Pancreas (tissue), 10 donors: ENCODE data around the gene ZNF784. TPM values are rescaled to one million over a fixed set of nuclear protein-coding genes. Genes with fewer than 3 reads are reported as not detected.
A peak's percentile ranks its signal among the peaks of the same experiment; 100 is the strongest.

Source experiments
- ATAC-seq, 4 donors: fragments of 200-7000 bp; cut with Tn5 transposase; one replicate each; pipeline versions ENCODE4 v1.8.0 to v1.9.1; 2020; ENCODE audit warnings: mild to moderate bottlenecking in 4 of 4, moderate library complexity in 4 of 4
- DNase-seq, 6 donors: peaks; one replicate each; pipeline ENCODE4 v3.0.0-alpha.2; 2020
- FAIRE-seq: peaks from 2 replicates; lab custom pipeline; 2012; peaks lifted over from hg19 to GRCh38; lab: Jason Lieb, UNC
- H3K27ac ChIP-seq, 4 donors: fragments of 200-600 bp; sonication (generic); 1 replicate in 3 of 4; 2 replicates in 1 of 4; pipeline versions ENCODE4 v1.5.0 to v1.8.0; 2020
- H3K27me3 ChIP-seq, 4 donors: fragments of 200-600 bp; one replicate each; pipeline ENCODE4 v1.8.0; 2021
- H3K36me3 ChIP-seq, 3 donors: fragments of 200-600 bp; sonication (generic) in 1 of 3; one replicate each; pipeline versions ENCODE4 v1.5.0 to v1.8.0; 2020 to 2021
- H3K4me1 ChIP-seq, 3 donors: fragments of 200-600 bp; one replicate each; pipeline ENCODE4 v1.8.0; 2021
- H3K4me3 ChIP-seq, 4 donors: fragments of 200-600 bp; sonication (generic) in 2 of 4; one replicate each; pipeline versions ENCODE4 v1.5.0 to v1.8.0; 2020 to 2021
- H3K9me3 ChIP-seq, 4 donors: fragments of 200-600 bp; one replicate each; pipeline ENCODE4 v1.8.0; 2021
- WGBS, 2 donors: extraction: QIAGEN DNeasy Blood & Tissue Kit; methylation state at CpG; one replicate each; pipeline ENCODE4 v1.1.7; 2013; 5-methylcytosine and 5-hydroxymethylcytosine counted together
- intact Hi-C, 3 donors: fragments of 100-400 bp; cut with DNase I; formaldehyde crosslinking; loops; one replicate each; pipeline versions ENCODE4 v1.11.1 to v1.14.2; 2022
- polyA plus RNA-seq, 2 donors: library from polyadenylated mRNA; stranded (reverse); fragments of 200-250 nt; gene quantifications; one replicate each; pipeline ENCODE4 v1.2.3, GENCODE V29; 2013
- total RNA-seq, 6 donors: library from RNA; stranded (reverse); fragmentation: NEBNext Ultra II Directional in 4 of 6; extraction: Animal tissue kit (Norgen Biotek cat#: 25700) in 4 of 6; gene quantifications; one replicate each; pipeline versions ENCODE4 v1.2.1 to v1.2.4, GENCODE V29; 2021 to 2023
- TF ChIP-seq, protein P1 (sequence below), 4 donors: fragments of 200-600 bp; sonication (generic) in 3 of 4; IDR thresholded peaks; one replicate each; pipeline versions ENCODE4 v1.5.0 to v1.8.0; 2021; ENCODE audit warnings: antibody characterized with exemption in 4 of 4
- donor health status: healthy with polysubstance abuse.
- donor health status: DM: no; HTN: no; CAD: no; lungs with moderate emphysema.
- donor health status: DM: no; HTN: no; CAD: no.
- donor health status: control.
- donor health status: control.
- donor health status: Bipolar disorder and iron deficiency.
- donor health status: DM: yes; HTN: yes; CAD: no.
- donor health status: DM: no; HTN: no; CAD: no.
- donor health status: DM: no; HTN: no; CAD: no.
- donor health status: DM: yes; HTN: yes; CAD: no.

ZNF784 gene
- total and polyA plus RNA-seq, 8 donors, result 3.7 to 12.9 (median 5.1) TPM

DNA sequence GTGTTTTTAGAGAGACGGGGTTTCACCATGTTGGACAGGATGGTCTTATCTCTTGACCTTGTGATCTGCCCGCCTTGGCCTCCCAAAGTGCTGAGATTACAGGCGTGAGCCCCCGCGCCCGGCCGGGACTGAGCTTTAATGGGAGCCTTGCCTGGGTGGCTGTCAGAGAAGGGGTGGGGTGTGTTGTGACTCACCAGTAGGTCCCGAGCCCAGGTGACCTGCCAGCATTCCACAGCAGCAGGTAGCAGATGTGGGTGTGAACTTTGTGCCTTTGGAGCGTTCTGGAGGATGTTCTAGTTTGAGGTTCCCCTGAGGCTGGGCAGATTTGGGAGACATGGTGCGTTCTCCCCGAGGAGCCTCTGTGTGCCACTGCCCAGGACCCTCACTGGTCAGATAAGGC lies 43.6 kb upstream of the ZNF784 start:
- Histone ChIP-seq H3K27me3 (no peaks in the 10 kb centered on the region), H3K4me1 (no peaks in the 10 kb centered on the region), H3K4me3 (no peak overlapping the region), H3K36me3 (peaks cover 14 to 62% (median 35%) of the 10 kb centered on the region in 3 donors), H3K27ac (no peak overlapping the region), H3K9me3 (no peaks in the 10 kb centered on the region)
- TF ChIP-seq, protein P1, sequence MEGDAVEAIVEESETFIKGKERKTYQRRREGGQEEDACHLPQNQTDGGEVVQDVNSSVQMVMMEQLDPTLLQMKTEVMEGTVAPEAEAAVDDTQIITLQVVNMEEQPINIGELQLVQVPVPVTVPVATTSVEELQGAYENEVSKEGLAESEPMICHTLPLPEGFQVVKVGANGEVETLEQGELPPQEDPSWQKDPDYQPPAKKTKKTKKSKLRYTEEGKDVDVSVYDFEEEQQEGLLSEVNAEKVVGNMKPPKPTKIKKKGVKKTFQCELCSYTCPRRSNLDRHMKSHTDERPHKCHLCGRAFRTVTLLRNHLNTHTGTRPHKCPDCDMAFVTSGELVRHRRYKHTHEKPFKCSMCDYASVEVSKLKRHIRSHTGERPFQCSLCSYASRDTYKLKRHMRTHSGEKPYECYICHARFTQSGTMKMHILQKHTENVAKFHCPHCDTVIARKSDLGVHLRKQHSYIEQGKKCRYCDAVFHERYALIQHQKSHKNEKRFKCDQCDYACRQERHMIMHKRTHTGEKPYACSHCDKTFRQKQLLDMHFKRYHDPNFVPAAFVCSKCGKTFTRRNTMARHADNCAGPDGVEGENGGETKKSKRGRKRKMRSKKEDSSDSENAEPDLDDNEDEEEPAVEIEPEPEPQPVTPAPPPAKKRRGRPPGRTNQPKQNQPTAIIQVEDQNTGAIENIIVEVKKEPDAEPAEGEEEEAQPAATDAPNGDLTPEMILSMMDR (IDR thresholded peaks at IDR 0.05), result no peak
- intact Hi-C loops, result no loop called here
- FAIRE-seq (no peak), DNase-seq (peak in 2 of 6 donors; percentile 42 to 51), ATAC-seq (peak; percentile 36 to 72 (median 50))
- 37 to 46% methylated on average over 11 of the region's 11 CpGs for WGBS, 2 donors

DNA sequence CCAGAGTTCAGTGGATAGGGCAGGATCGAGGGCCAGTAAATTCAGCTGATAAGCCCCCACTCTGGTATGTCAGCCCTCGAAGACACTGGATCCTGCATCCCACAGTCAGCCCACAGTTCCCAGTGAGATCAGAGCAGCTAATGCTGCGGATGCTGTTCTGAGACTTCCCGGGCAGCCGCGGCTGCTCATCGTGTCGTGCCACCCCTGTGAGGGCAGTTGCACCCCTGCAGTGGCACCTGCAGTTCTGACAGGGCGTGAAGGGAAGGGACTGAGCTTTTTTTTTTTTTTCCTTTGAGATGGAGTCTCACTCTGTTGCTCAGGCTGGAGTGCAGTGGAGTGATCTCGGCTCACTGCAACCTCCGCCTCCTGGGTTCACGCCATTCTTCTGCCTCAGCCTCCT lies 43.1 kb upstream of the ZNF784 start:
- intact Hi-C loops, result no loop called here
- H3K4me1 ChIP-seq, result no peaks in the 10 kb centered on the region
- H3K36me3 ChIP-seq, result peaks cover 16 to 67% (median 35%) of the 10 kb centered on the region in 3 donors
- no peak overlapping the region for H3K4me3 ChIP-seq
- no peak for ATAC-seq
- H3K27me3 ChIP-seq, result no peaks in the 10 kb centered on the region
- peak in 1 of 6 donors; percentile 20 for DNase-seq
- no peaks in the 10 kb centered on the region for H3K9me3 ChIP-seq
- no peak overlapping the region for H3K27ac ChIP-seq
- WGBS, 2 donors, result 84 to 85% methylated on average over 12 of the region's 12 CpGs
- TF ChIP-seq, protein P1 (IDR thresholded peaks at IDR 0.05), result no peak
- no peak for FAIRE-seq

DNA sequence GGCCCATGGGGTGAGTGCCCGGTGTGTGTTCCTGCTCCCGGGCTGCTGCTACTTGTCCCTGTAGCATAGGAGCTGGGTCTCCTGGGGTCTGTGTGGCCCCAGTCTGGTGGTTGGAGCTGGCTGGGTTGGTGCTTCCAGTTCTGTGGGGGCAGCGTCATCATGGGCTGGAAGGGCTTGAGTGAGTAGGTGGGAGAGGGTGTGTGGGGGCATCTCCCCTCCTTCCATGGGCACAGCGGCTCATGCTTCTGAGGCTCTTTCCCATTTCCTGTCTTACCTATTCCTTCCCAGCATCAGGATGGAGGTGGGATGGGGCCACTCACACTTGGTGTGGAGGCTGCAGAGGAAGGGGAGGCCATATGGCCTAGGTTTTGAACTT lies 42.6 kb upstream of the ZNF784 start:
- TF ChIP-seq, protein P1 (IDR thresholded peaks at IDR 0.05), result no peak
- Histone ChIP-seq H3K36me3 (peaks cover 16 to 69% (median 35%) of the 10 kb centered on the region in 3 donors), H3K27ac (no peak overlapping the region), H3K9me3 (no peaks in the 10 kb centered on the region), H3K4me1 (no peaks in the 10 kb centered on the region), H3K4me3 (no peak overlapping the region), H3K27me3 (no peaks in the 10 kb centered on the region)
- ATAC-seq (no peak), FAIRE-seq (no peak), DNase-seq (peak in 1 of 6 donors; percentile 44)
- intact Hi-C loops, result no loop called here
- WGBS, 2 donors, result 97 to 98% methylated on average over 4 of the region's 4 CpGs

DNA sequence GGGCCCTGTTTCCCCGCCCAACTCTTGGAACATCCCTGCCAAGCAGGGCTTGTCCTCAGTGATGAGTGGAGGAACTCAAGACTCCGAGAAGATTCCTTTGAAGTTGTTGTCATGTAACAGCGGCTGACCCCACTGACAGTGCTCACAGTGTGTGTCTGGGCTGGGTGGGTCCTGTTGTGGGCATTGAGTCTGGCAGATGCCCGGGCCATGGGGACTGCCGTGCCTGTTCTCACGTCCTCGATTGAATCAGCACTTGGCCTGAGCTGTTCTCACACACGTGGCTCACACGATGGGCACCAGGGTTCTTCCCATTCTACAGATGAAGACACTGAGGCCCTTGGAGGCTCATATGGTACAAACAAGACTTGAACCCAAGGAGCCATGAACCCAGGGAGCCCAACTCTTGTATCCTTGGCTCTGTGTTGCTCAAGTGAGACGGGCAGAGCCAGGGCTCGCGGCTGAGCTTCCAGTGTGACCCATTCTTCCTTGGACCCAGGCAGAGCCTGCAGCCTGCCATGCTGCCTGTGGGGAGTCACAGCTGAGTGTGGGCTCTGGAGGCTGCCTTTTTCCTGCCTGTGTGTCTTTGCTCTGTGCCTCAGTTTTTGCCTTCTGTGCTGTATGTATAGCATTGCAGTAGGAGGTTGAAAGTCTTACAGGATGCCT lies 42.1 kb upstream of the ZNF784 start:
- intact Hi-C loops, result no loop called here
- FAIRE-seq (no peak), DNase-seq (peak in 1 of 6 donors; percentile 32), ATAC-seq (no peak)
- Histone ChIP-seq H3K36me3 (peaks cover 16 to 69% (median 35%) of the 10 kb centered on the region in 3 donors), H3K4me3 (no peak overlapping the region), H3K27me3 (no peaks in the 10 kb centered on the region), H3K27ac (no peak overlapping the region), H3K4me1 (no peaks in the 10 kb centered on the region), H3K9me3 (no peaks in the 10 kb centered on the region)
- 83 to 85% methylated on average over 12 of the region's 12 CpGs for WGBS, 2 donors
- TF ChIP-seq, protein P1 (IDR thresholded peaks at IDR 0.05), result no peak

DNA sequence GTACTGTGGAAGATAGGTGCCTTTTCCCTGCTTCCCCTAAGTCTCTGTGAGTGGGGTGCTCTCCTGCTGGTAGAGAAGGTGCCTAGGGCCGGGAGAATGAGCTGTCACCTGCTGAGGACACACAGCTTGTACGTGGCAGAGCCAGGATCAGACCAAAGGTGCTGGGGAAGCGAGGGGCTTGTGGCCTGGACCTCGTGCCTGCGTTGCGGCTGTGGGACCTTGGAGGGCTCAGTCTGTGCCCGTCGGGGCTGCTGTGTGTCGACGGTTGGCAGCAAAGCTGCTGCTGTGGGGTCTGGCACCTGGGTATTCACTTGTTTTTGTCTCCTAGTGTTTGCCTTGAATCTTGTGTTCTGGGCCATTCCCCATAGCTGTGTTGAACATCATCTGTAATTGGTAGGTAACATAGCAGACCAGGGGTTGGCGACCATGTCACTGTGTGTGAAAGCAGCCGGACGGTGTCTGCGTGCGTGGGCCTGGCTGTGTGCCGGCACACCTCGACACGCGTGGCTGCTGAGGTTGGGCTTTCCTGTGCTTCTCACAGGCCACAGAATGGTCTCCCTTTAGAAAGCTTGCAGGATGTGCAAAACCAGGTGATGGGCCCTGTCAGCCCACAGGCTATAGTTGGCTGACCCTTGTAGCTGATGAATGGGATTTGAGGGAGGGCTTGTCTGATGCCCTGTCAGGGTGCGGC lies 39.6 kb upstream of the ZNF784 start:
- H3K27ac ChIP-seq, result no peak overlapping the region
- peaks cover 9 to 64% (median 35%) of the 10 kb centered on the region in 3 donors for H3K36me3 ChIP-seq
- H3K4me1 ChIP-seq, result no peaks in the 10 kb centered on the region
- DNase-seq, result peak in 1 of 6 donors; percentile 42
- TF ChIP-seq, protein P1 (IDR thresholded peaks at IDR 0.05), result no peak
- H3K4me3 ChIP-seq, result no peak overlapping the region
- ATAC-seq, result no peak
- WGBS, 2 donors, result 87 to 91% methylated on average over 20 of the region's 20 CpGs
- no peak for FAIRE-seq
- H3K27me3 ChIP-seq, result no peaks in the 10 kb centered on the region
- intact Hi-C loops, result no loop called here
- no peaks in the 10 kb centered on the region for H3K9me3 ChIP-seq
